Fibroblast of mammary gland (primary cell): ENCODE results near the gene FRRS1L.
"Not testable (repeated sequence)": the region's sequence is repeated elsewhere in the genome, so short reads cannot be mapped to it uniquely, and the experiment has no call there.

Experiments
- DNase-seq: peaks from one replicate; pipeline ENCODE4 v3.0.0-alpha.2; 2010; ENCODE audit warnings: low read depth
- H3K4me3 ChIP-seq: 2 replicates; pipeline ENCODE4 v1.5.1; 2011; ENCODE audit warnings: low read depth, mild to moderate bottlenecking, low read length, moderate library complexity; ENCODE audit not compliant: control insufficient read depth
- TF ChIP-seq, protein P1 (sequence below): conservative IDR thresholded peaks from 2 replicates; pipeline ENCODE4 v1.5.1; 2011; ENCODE audit warnings: low read depth, low read length, inconsistent platforms; ENCODE audit not compliant: control insufficient read depth, insufficient read depth

FRRS1L gene

DNA sequence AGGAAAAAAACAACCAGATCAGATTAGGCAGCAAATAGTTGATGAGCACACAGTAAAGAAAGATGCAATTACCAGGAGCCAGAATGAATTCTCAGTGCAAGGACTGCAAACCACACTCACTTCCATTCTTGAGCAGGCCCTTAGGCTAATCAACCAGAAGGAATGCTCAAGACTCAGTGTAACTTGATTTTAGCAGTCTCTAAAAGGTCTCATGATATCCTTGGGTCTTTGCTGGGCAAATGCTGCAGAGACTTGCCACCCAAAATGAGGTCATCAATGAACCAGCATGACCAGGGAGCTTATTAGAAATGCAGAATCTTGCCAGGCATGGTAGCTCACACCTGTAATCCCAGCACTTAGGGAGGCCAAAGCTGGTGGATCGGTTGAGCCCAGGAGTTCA is 27.2 kb downstream of the FRRS1L start:
- H3K4me3 ChIP-seq, result no peak overlapping the region
- TF ChIP-seq, protein P1, sequence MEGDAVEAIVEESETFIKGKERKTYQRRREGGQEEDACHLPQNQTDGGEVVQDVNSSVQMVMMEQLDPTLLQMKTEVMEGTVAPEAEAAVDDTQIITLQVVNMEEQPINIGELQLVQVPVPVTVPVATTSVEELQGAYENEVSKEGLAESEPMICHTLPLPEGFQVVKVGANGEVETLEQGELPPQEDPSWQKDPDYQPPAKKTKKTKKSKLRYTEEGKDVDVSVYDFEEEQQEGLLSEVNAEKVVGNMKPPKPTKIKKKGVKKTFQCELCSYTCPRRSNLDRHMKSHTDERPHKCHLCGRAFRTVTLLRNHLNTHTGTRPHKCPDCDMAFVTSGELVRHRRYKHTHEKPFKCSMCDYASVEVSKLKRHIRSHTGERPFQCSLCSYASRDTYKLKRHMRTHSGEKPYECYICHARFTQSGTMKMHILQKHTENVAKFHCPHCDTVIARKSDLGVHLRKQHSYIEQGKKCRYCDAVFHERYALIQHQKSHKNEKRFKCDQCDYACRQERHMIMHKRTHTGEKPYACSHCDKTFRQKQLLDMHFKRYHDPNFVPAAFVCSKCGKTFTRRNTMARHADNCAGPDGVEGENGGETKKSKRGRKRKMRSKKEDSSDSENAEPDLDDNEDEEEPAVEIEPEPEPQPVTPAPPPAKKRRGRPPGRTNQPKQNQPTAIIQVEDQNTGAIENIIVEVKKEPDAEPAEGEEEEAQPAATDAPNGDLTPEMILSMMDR, result no peak
- DNase-seq, result no peak

DNA sequence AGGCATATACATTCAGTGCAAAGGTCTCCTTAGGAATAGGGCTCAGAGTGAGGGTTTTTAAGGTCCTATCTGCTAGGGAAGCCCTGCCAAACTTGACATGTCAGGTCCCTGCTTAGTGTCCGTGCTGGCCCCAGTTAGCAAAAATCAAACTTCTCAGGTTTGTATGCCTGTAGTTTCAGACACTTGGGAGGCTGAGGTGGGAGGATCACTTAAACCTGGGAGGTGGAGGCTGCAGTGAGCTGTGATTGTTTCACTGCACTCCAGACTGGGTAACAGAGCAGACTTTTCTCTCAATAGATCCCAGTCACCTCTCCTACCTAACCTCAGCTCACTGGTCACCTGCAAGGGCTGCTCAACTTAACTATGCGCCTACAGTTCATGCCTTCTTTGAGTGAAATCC is 28.6 kb downstream of the FRRS1L start:
- TF ChIP-seq, protein P1, result no peak
- DNase-seq, result no peak

GRCh38 chr9:109134167-109134578 is 32.9 kb downstream of the FRRS1L start:
- no peak for DNase-seq
- TF ChIP-seq, protein P1, result no peak
- H3K4me3 ChIP-seq, result no peak overlapping the region

More for the DNA sequence above, 28.6 kb downstream of the FRRS1L start:
- no peak overlapping the region for H3K4me3 ChIP-seq

DNA sequence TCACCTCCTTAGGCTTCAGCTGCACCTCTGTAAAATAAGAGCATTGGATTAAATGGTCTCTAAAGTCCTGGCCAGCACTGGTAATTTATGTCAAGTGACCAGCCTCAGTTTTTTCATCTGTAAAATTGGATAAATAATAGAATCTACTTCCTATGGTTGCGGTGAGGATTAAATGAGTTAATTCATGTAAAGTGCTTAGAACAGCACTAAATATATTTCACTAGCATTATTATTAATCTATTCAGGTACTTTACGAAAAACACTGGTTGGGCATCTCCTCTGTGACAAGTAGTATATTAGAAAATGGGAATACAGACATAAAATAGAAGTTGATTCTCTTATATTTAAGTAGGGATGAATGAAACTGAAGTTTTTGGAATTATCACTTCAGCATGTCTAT is 33.5 kb downstream of the FRRS1L start:
- TF ChIP-seq, protein P1, result no peak
- no peak overlapping the region for H3K4me3 ChIP-seq
- DNase-seq, result no peak

DNA sequence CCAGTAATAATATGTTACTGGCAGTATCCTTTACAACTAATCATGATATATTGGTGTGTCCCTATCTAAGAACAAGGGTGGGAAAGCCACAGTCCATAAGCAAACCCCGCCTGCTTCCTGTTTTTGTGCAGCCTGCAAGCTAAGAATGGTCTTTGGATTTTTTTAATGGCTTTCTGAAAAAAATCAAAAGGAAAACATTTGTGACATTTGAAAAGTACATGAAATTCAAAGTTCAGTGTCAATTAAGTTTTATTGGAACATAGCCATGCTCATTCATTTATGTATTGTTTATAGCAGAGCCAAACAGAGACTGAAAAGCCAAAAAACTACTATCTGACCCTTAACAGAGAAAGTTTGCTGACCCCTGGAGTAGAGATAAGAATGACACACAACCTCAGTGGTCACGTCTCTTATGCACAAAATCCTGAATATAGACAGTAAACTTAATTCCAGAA is 34.5 kb downstream of the FRRS1L start:
- no peak overlapping the region for H3K4me3 ChIP-seq

GRCh38 chr9:109129470-109130197 is 37.4 kb downstream of the FRRS1L start:
- no peak for DNase-seq
- H3K4me3 ChIP-seq, result no peak overlapping the region
- TF ChIP-seq, protein P1, result no peak

More for the DNA sequence above, 34.5 kb downstream of the FRRS1L start:
- no peak for DNase-seq
- TF ChIP-seq, protein P1, result no peak

GRCh38 chr9:109126671-109127070 is 40.4 kb downstream of the FRRS1L start:
- not testable (repeated sequence) for H3K4me3 ChIP-seq, DNase-seq
